Gastrocnemius medialis (tissue), 4 donors: ENCODE results near the gene PSMB2. TPM values are rescaled to one million over a fixed set of nuclear protein-coding genes. Genes with fewer than 3 reads are reported as not detected.

Experiments
- ATAC-seq, 2 donors: fragments of 150-250 bp; one replicate each; pipeline ENCODE4 v1.9.1; 2016
- DNase-seq, 2 donors: peaks; one replicate each; pipeline ENCODE4 v3.0.0-alpha.2; 2019
- H3K27ac ChIP-seq, 4 donors: fragments of 200-600 bp; sonication (generic); 1 replicate in 1 of 4; 2 replicates in 3 of 4; pipeline ENCODE4 v1.5.1; 2016 to 2018; ENCODE audit warnings: mild to moderate bottlenecking in 2 of 4, moderate library complexity in 1 of 4
- H3K27me3 ChIP-seq, 3 donors: fragments of 200-600 bp; sonication (generic) in 2 of 3; 1 replicate in 1 of 3; 2 replicates in 2 of 3; pipeline versions ENCODE4 v1.5.1 to v1.6.0; 2016 to 2019; ENCODE audit warnings: mild to moderate bottlenecking in 1 of 3, moderate library complexity in 1 of 3
- H3K36me3 ChIP-seq, 2 donors: fragments of 200-600 bp; sonication (generic) in 1 of 2; one replicate each; pipeline ENCODE4 v1.5.1; 2017 to 2018
- H3K4me1 ChIP-seq, 2 donors: fragments of 200-600 bp; sonication (generic) in 1 of 2; one replicate each; pipeline ENCODE4 v1.5.1; 2016 to 2017; ENCODE audit warnings: mild to moderate bottlenecking in 2 of 2
- H3K4me3 ChIP-seq, 4 donors: fragments of 200-600 bp; sonication (generic) in 3 of 4; 1 replicate in 1 of 4; 2 replicates in 3 of 4; pipeline ENCODE4 v1.5.1; 2016 to 2019; ENCODE audit warnings: mild to moderate bottlenecking in 2 of 4
- H3K9me3 ChIP-seq, 3 donors: fragments of 200-600 bp; sonication (generic) in 2 of 3; 1 replicate in 1 of 3; 2 replicates in 2 of 3; pipeline ENCODE4 v1.5.1; 2016 to 2019
- CTCF ChIP-seq, 5 experiments: fragments of 450-650 bp in 3 of 5; fragments of 200-600 bp in 2 of 5; sonication (generic) in 2 of 5; IDR thresholded peaks in 4 of 5; conservative IDR thresholded peaks in 1 of 5; 1 replicate in 4 of 5; 2 replicates in 1 of 5; pipeline ENCODE4 v1.5.1; 2016 to 2019; ENCODE audit warnings: antibody characterized with exemption in 5 of 5, mild to moderate bottlenecking in 3 of 5, moderate library complexity in 3 of 5
- POLR2A ChIP-seq, 2 donors: fragments of 450-650 bp; IDR thresholded peaks; one replicate each; pipeline ENCODE4 v1.6.1; 2017; ENCODE audit warnings: antibody characterized with exemption in 2 of 2, mild to moderate bottlenecking in 2 of 2, moderate library complexity in 2 of 2
- in situ Hi-C, 4 donors: fragments of 200-750 bp; cut with MboI; loops; one replicate each; pipeline versions ENCODE4 v1.15.0 to v1.8.0; 2017; ENCODE audit warnings: low sequenced_read_pairs in 4 of 4
- intact Hi-C: fragments of 100-400 bp; cut with DNase I; formaldehyde crosslinking; loops from one replicate; pipeline ENCODE4 v1.15.1; 2023; ENCODE audit warnings: low total_unique reads
- total RNA-seq, 4 donors: library from RNA; depleted of rRNA; stranded (reverse); fragments of >200 nt; gene quantifications; one replicate each; pipeline versions ENCODE4 v1.1.0 to v1.2.3, GENCODE V29; 2016

Gene PSMB2
- total RNA-seq, 4 donors from 2014 or later: 65.2 to 119 (median 89.9) TPM

- no peaks in the 10 kb centered on the region for H3K9me3 ChIP-seq
- H3K4me3 ChIP-seq: no peak overlapping the region
- H3K4me1 ChIP-seq: peaks cover 0 to 3% of the 10 kb centered on the region in 2 donors
- ATAC-seq: peak; percentile 60 to 71
- TF ChIP-seq CTCF (IDR thresholded peaks at IDR 0.05 in 4 of 5, conservative IDR thresholded peaks at IDR 0.05 in 1 of 5) (peak; percentile 58 to 82 (median 80)), POLR2A (IDR thresholded peaks at IDR 0.05) (no peak)
- no peak overlapping the region for H3K27ac ChIP-seq
- peak in 1 of 2 donors; percentile 34 for DNase-seq
- no peaks in the 10 kb centered on the region for H3K36me3 ChIP-seq
- in situ Hi-C loops: loop anchor here (5.0 to 10.0 kb wide), 3 partner anchors 153 to 158 kb away; no protein-coding TSS in a partner anchor
- peaks cover 29 to 47% (median 32%) of the 10 kb centered on the region in 3 donors for H3K27me3 ChIP-seq
- intact Hi-C loops: loop anchor here (1.0 kb wide), 2 partner anchors 158 to 205 kb away; no protein-coding TSS in a partner anchor
Observed at GRCh38 chr1:35568975-35569395, 72.3 kb downstream of the PSMB2 start.

DNA sequence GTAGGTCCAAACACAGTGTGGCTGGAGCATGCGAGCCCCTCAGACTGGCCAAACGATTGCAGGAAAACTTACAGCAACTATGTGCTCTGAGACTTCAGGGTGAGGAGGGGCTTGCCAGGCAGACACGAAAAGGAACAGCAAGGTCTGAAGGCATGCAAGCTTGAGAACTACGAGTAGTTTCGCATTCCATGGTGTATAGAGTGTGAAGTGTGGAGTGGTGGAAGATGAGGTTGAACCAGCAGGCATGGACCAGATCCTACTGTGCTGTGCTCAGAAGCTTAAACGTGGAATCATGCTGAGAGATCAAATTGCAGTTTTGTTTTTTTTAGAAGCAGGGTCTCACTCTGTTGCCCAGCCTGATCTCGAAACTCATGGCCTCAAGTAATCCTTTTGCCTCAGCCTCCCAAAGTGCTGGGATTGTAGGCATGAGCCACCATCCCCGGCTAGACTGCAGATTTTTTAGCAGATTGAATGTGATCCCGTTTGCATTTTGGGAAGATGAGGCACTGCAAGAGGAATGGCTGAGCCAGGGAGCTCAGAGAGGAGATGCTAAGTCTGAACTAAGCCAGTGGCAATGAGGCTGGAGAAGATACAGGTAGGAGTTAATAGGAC, 73.3 kb downstream of the PSMB2 start:
- H3K4me3 ChIP-seq: no peak overlapping the region
- peaks cover 22 to 38% (median 23%) of the 10 kb centered on the region in 3 donors for H3K27me3 ChIP-seq
- ATAC-seq (no peak), DNase-seq (no peak)
- TF ChIP-seq POLR2A (IDR thresholded peaks at IDR 0.05) (no peak), CTCF (IDR thresholded peaks at IDR 0.05 in 4 of 5, conservative IDR thresholded peaks at IDR 0.05 in 1 of 5) (no peak)
- intact Hi-C loops: no loop called here
- no peaks in the 10 kb centered on the region for H3K9me3 ChIP-seq
- in situ Hi-C loops: loop anchor here (5.0 to 10.0 kb wide), 3 partner anchors 154 to 159 kb away; no protein-coding TSS in a partner anchor
- peaks cover 0 to 3% of the 10 kb centered on the region in 2 donors for H3K4me1 ChIP-seq
- peaks cover 0 to 5% of the 10 kb centered on the region in 2 donors for H3K36me3 ChIP-seq
- H3K27ac ChIP-seq: no peak overlapping the region

- Histone ChIP-seq H3K27me3 (peaks cover 4 to 15% (median 6%) of the 10 kb centered on the region in 3 donors), H3K9me3 (no peaks in the 10 kb centered on the region), H3K4me3 (no peak overlapping the region), H3K27ac (no peak overlapping the region), H3K36me3 (peaks cover 0 to 9% of the 10 kb centered on the region in 2 donors), H3K4me1 (peaks cover 4 to 9% of the 10 kb centered on the region in 2 donors)
- no peak for TF ChIP-seq POLR2A (IDR thresholded peaks at IDR 0.05)
- TF ChIP-seq CTCF (IDR thresholded peaks at IDR 0.05 in 4 of 5, conservative IDR thresholded peaks at IDR 0.05 in 1 of 5): no peak
- intact Hi-C loops (no loop called here), in situ Hi-C loops (loop anchor here (5.0 to 10.0 kb wide), 3 partner anchors 157 to 162 kb away; no protein-coding TSS in a partner anchor)
- DNase-seq (no peak), ATAC-seq (no peak)
Observed at GRCh38 chr1:35565742-35566133, 75.6 kb downstream of the PSMB2 start.

GRCh38 chr1:35564884-35565741, 76.2 kb downstream of the PSMB2 start:
- no peaks in the 10 kb centered on the region for H3K9me3 ChIP-seq
- peaks cover 7 to 15% of the 10 kb centered on the region in 2 donors for H3K4me1 ChIP-seq
- in situ Hi-C loops (loop anchor here (5.0 to 10.0 kb wide), 5 partner anchors 113 to 162 kb away; no protein-coding TSS in a partner anchor), intact Hi-C loops (no loop called here)
- no peak overlapping the region for H3K27ac ChIP-seq
- peaks cover 0 to 9% of the 10 kb centered on the region in 2 donors for H3K36me3 ChIP-seq
- ATAC-seq (no peak), DNase-seq (no peak)
- no peak overlapping the region for H3K4me3 ChIP-seq
- TF ChIP-seq CTCF (IDR thresholded peaks at IDR 0.05 in 4 of 5, conservative IDR thresholded peaks at IDR 0.05 in 1 of 5): no peak
- TF ChIP-seq POLR2A (IDR thresholded peaks at IDR 0.05): no peak
- peaks cover 0 to 9% (median 6%) of the 10 kb centered on the region in 3 donors for H3K27me3 ChIP-seq
